Body of pancreas (tissue), 4 donors: Measurements from ENCODE around the gene COL4A2. TPM values are rescaled to one million over a fixed set of nuclear protein-coding genes. Genes with fewer than 3 reads are reported as not detected.
A peak's percentile ranks its signal among the peaks of the same experiment; 100 is the strongest.

Experiments
- ATAC-seq: fragments of 150-250 bp; one replicate; pipeline ENCODE4 v1.9.1; 2016
- DNase-seq, 4 donors: peaks; one replicate each; pipeline ENCODE4 v3.0.0-alpha.2; 2019
- H3K27ac ChIP-seq, 4 donors: fragments of 200-600 bp; sonication (generic); 1 replicate in 3 of 4; 2 replicates in 1 of 4; pipeline versions ENCODE4 v1.5.1 to v1.6.1; 2016 to 2019; ENCODE audit warnings: mild to moderate bottlenecking in 1 of 4, mixed read lengths in 1 of 4, moderate library complexity in 1 of 4
- H3K27me3 ChIP-seq, 2 donors: fragments of 200-600 bp; sonication (generic); one replicate each; pipeline ENCODE4 v1.6.0; 2016; ENCODE audit warnings: mild to moderate bottlenecking in 1 of 2
- H3K36me3 ChIP-seq, 2 donors: fragments of 200-600 bp; sonication (generic); replicated peaks in 1 of 2; 2 replicates each; pipeline ENCODE4 v1.5.1; 2016; ENCODE audit warnings: low read depth in 2 of 2; ENCODE audit not compliant: insufficient read depth in 1 of 2
- H3K4me1 ChIP-seq: fragments of 200-600 bp; sonication (generic); one replicate; pipeline ENCODE4 v1.6.0; 2016
- H3K4me3 ChIP-seq, 2 donors: fragments of 200-600 bp; sonication (generic); 1 replicate in 1 of 2; 2 replicates in 1 of 2; pipeline ENCODE4 v1.5.1; 2016 to 2019
- H3K9me3 ChIP-seq, 3 donors: fragments of 200-600 bp; sonication (generic); 1 replicate in 2 of 3; 2 replicates in 1 of 3; pipeline ENCODE4 v1.5.1; 2016
- POLR2A ChIP-seq, 3 donors: fragments of 450-650 bp; IDR thresholded peaks; one replicate each; pipeline ENCODE4 v1.6.1; 2016; ENCODE audit warnings: antibody characterized with exemption in 3 of 3, mild to moderate bottlenecking in 2 of 3
- WGBS, 2 donors: methylation state at CpG; one replicate each; pipeline ENCODE4 v1.1.5; 2017; 5-methylcytosine and 5-hydroxymethylcytosine counted together
- intact Hi-C: fragments of 100-400 bp; cut with DNase I; formaldehyde crosslinking; loops from one replicate; pipeline ENCODE4 v1.15.1; 2023
- total RNA-seq, 2 donors: library from RNA; depleted of rRNA; stranded (reverse); fragments of >200 nt; gene quantifications; one replicate each; pipeline ENCODE4 v1.1.0, GENCODE V29; 2016
- TF ChIP-seq, protein P1 (sequence below), 7 experiments: fragments of 450-650 bp in 4 of 7; fragments of 200-600 bp in 3 of 7; sonication (generic) in 3 of 7; IDR thresholded peaks; one replicate each; pipeline ENCODE4 v1.5.1; 2016 to 2019; ENCODE audit warnings: antibody characterized with exemption in 7 of 7

The COL4A2 gene
- total RNA-seq, 2 donors from 2014 or later, result 69.3 to 230 TPM

GRCh38 chr13:110294622-110295021, 12.5 kb upstream of the COL4A2 start:
- Histone ChIP-seq H3K36me3 (no peaks in the 10 kb centered on the region), H3K27ac (no peak overlapping the region), H3K4me3 (no peak overlapping the region), H3K27me3 (no peaks in the 10 kb centered on the region), H3K4me1 (peaks cover 13% of the 10 kb centered on the region), H3K9me3 (no peaks in the 10 kb centered on the region)
- intact Hi-C loops, result no loop called here
- ATAC-seq, result no peak
- DNase-seq, result no peak
- TF ChIP-seq POLR2A (IDR thresholded peaks at IDR 0.05), result no peak
- TF ChIP-seq, protein P1, sequence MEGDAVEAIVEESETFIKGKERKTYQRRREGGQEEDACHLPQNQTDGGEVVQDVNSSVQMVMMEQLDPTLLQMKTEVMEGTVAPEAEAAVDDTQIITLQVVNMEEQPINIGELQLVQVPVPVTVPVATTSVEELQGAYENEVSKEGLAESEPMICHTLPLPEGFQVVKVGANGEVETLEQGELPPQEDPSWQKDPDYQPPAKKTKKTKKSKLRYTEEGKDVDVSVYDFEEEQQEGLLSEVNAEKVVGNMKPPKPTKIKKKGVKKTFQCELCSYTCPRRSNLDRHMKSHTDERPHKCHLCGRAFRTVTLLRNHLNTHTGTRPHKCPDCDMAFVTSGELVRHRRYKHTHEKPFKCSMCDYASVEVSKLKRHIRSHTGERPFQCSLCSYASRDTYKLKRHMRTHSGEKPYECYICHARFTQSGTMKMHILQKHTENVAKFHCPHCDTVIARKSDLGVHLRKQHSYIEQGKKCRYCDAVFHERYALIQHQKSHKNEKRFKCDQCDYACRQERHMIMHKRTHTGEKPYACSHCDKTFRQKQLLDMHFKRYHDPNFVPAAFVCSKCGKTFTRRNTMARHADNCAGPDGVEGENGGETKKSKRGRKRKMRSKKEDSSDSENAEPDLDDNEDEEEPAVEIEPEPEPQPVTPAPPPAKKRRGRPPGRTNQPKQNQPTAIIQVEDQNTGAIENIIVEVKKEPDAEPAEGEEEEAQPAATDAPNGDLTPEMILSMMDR (IDR thresholded peaks at IDR 0.05), result no peak

DNA sequence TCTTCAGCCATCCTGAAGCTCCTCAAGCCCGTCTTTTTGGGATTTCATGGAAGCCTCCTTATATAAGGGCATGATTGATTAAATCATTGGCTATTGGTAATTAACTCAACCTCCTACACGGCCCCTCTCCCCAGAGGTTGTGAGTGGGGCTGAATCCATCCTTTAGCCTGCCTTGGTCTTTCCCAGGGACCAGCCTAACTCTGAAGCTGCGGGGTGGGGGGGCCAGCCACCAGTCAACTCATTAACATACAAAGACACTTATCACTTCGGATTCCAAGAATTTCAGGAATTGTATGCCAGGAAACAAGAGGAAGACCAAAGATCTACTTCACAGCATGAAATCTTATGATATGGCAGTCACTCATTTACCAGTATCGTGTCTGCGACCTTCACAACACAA, 10.1 kb upstream of the COL4A2 start:
- DNase-seq (no peak), ATAC-seq (no peak)
- peaks cover 16% of the 10 kb centered on the region for H3K4me1 ChIP-seq
- TF ChIP-seq, protein P1 (IDR thresholded peaks at IDR 0.05), result no peak
- TF ChIP-seq POLR2A (IDR thresholded peaks at IDR 0.05), result no peak
- WGBS, 2 donors, result 46 to 54% methylated on average over 6 of the region's 6 CpGs
- intact Hi-C loops, result no loop called here
- no peaks in the 10 kb centered on the region for H3K9me3 ChIP-seq
- H3K36me3 ChIP-seq, result no peaks in the 10 kb centered on the region
- no peaks in the 10 kb centered on the region for H3K27me3 ChIP-seq
- no peak overlapping the region for H3K4me3 ChIP-seq
- H3K27ac ChIP-seq, result no peak overlapping the region

- peaks cover 20% of the 10 kb centered on the region for H3K4me1 ChIP-seq
Observed at GRCh38 chr13:110297766-110298504, 9.1 kb upstream of the COL4A2 start.

GRCh38 chr13:110298505-110299282, 8.4 kb upstream of the COL4A2 start:
- WGBS, 2 donors, result 51 to 60% methylated on average over 22 to 33 of the region's 33 CpGs
- Histone ChIP-seq H3K4me3 (no peak overlapping the region), H3K27ac (peak overlapping the region in 3 of 4 donors; percentile 5 to 21 (median 18)), H3K4me1 (peaks cover 24% of the 10 kb centered on the region), H3K27me3 (no peaks in the 10 kb centered on the region), H3K36me3 (no peaks in the 10 kb centered on the region), H3K9me3 (no peaks in the 10 kb centered on the region)
- ATAC-seq (peak; percentile 28), DNase-seq (no peak)
- no peak for TF ChIP-seq POLR2A (IDR thresholded peaks at IDR 0.05)
- TF ChIP-seq, protein P1 (IDR thresholded peaks at IDR 0.05), result no peak
- intact Hi-C loops, result no loop called here

More at GRCh38 chr13:110297766-110298504, 9.1 kb upstream of the COL4A2 start:
- TF ChIP-seq, protein P1 (IDR thresholded peaks at IDR 0.05), result no peak
- no peak for TF ChIP-seq POLR2A (IDR thresholded peaks at IDR 0.05)
- H3K27ac ChIP-seq, result peak overlapping the region in 1 of 4 donors; percentile 21
- intact Hi-C loops, result no loop called here
- no peak overlapping the region for H3K4me3 ChIP-seq
- no peak for DNase-seq
- no peak for ATAC-seq
- no peaks in the 10 kb centered on the region for H3K36me3 ChIP-seq
- 49 to 55% methylated on average over 12 of the region's 12 CpGs for WGBS, 2 donors
- no peaks in the 10 kb centered on the region for H3K9me3 ChIP-seq
- H3K27me3 ChIP-seq, result no peaks in the 10 kb centered on the region
